ENCODE results near the gene CACNA2D2.

The CACNA2D2 gene

DNA sequence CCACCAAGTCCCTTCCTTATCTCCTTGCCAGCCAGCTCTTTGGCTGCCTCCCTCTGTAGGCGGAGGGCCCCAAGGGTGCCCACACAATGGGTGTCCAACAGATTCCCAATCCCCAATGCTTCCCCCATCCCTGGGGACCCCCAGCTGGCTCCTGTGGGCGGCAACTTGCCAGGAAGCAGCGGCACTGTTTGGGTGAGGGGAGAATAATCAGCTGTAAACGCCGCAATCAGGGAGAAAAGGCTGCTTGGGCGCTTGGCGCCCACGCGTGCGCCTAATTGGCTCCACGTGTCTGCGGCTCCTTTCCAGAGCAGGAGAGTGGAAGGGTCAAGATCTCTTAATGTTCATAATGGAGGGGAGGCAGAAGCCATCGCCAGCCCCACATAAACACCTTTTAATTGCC is 76.2 kb downstream of the CACNA2D2 start:
- Histone ChIP-seq H3K79me2 (ENCODE audit: low read length) (no peaks in the 10 kb centered on the region), H3K9me2 (replicated peaks; ENCODE audit: insufficient read depth, low read length) (no peaks in the 10 kb centered on the region), H3F3A (ENCODE audit: insufficient read depth, low read length) (no peaks in the 10 kb centered on the region), H3K9ac (ENCODE audit: low read length) (no peak overlapping the region), H3K27ac (ENCODE audit: low read length) (no peak overlapping the region), H2AFZ (ENCODE audit: low read length) (no peak overlapping the region), H3K4me2 (ENCODE audit: low read depth, low read length) (no peak overlapping the region), H3K4me3 (ENCODE audit: low read length) (no peak overlapping the region), H3K27me3 (replicated peaks; ENCODE audit: insufficient read depth, low read length) (peaks cover 84% of the 10 kb centered on the region), H3K9me3 (replicated peaks; ENCODE audit: insufficient read depth, low read length) (no peaks in the 10 kb centered on the region), H4K20me1 (ENCODE audit: insufficient read depth, low read length) (no peaks in the 10 kb centered on the region), H3K36me3 (replicated peaks; ENCODE audit: insufficient read depth, low read length) (no peaks in the 10 kb centered on the region), H3K4me1 (ENCODE audit: low read length) (no peaks in the 10 kb centered on the region)
- no peak for DNase-seq
- TF ChIP-seq EZH2 (optimal IDR thresholded peaks at IDR 0.05; ENCODE audit: low read depth, low read length) (no peak), CTCF (IDR thresholded peaks at IDR 0.05; ENCODE audit: low read length) (no peak), EZH2phosphoT487 (IDR thresholded peaks at IDR 0.05; ENCODE audit: low read length) (no peak)

- Histone ChIP-seq H3K4me1 (ENCODE audit: low read length) (no peaks in the 10 kb centered on the region), H3K9me3 (replicated peaks; ENCODE audit: insufficient read depth, low read length) (no peaks in the 10 kb centered on the region), H3K27ac (ENCODE audit: low read length) (no peak overlapping the region), H3K27me3 (replicated peaks; ENCODE audit: insufficient read depth, low read length) (peaks cover 78% of the 10 kb centered on the region), H3K36me3 (replicated peaks; ENCODE audit: insufficient read depth, low read length) (no peaks in the 10 kb centered on the region), H3K9ac (ENCODE audit: low read length) (no peak overlapping the region), H3K4me2 (ENCODE audit: low read depth, low read length) (no peak overlapping the region), H3K79me2 (ENCODE audit: low read length) (no peaks in the 10 kb centered on the region), H4K20me1 (ENCODE audit: insufficient read depth, low read length) (no peaks in the 10 kb centered on the region), H2AFZ (ENCODE audit: low read length) (no peak overlapping the region), H3F3A (ENCODE audit: insufficient read depth, low read length) (no peaks in the 10 kb centered on the region), H3K4me3 (ENCODE audit: low read length) (no peak overlapping the region), H3K9me2 (replicated peaks; ENCODE audit: insufficient read depth, low read length) (no peaks in the 10 kb centered on the region)
- TF ChIP-seq CTCF (IDR thresholded peaks at IDR 0.05; ENCODE audit: low read length) (no peak), EZH2 (optimal IDR thresholded peaks at IDR 0.05; ENCODE audit: low read depth, low read length) (no peak)
- no peak for DNase-seq
These were observed 77.5 kb downstream of the CACNA2D2 start for GRCh38 chr3:50425911-50426310.

- no peak overlapping the region for H3K4me3 ChIP-seq (ENCODE audit: low read length)
These were observed 79.9 kb downstream of the CACNA2D2 start for GRCh38 chr3:50423543-50423942.

More at GRCh38 chr3:50423543-50423942, 79.9 kb downstream of the CACNA2D2 start:
- Histone ChIP-seq H3K9ac (ENCODE audit: low read length) (no peak overlapping the region), H3K4me1 (ENCODE audit: low read length) (no peaks in the 10 kb centered on the region), H3K9me3 (replicated peaks; ENCODE audit: insufficient read depth, low read length) (no peaks in the 10 kb centered on the region), H3K27ac (ENCODE audit: low read length) (no peak overlapping the region), H3F3A (ENCODE audit: insufficient read depth, low read length) (no peaks in the 10 kb centered on the region), H4K20me1 (ENCODE audit: insufficient read depth, low read length) (no peaks in the 10 kb centered on the region), H3K79me2 (ENCODE audit: low read length) (no peaks in the 10 kb centered on the region), H3K9me2 (replicated peaks; ENCODE audit: insufficient read depth, low read length) (no peaks in the 10 kb centered on the region), H3K36me3 (replicated peaks; ENCODE audit: insufficient read depth, low read length) (no peaks in the 10 kb centered on the region), H3K27me3 (replicated peaks; ENCODE audit: insufficient read depth, low read length) (peaks cover 81% of the 10 kb centered on the region), H3K4me2 (ENCODE audit: low read depth, low read length) (no peak overlapping the region), H2AFZ (ENCODE audit: low read length) (no peak overlapping the region)
- no peak for DNase-seq
- TF ChIP-seq EZH2phosphoT487 (IDR thresholded peaks at IDR 0.05; ENCODE audit: low read length) = no peak
- TF ChIP-seq CTCF (IDR thresholded peaks at IDR 0.05; ENCODE audit: low read length) = no peak
- TF ChIP-seq EZH2 (optimal IDR thresholded peaks at IDR 0.05; ENCODE audit: low read depth, low read length) = no peak
